Bronchial epithelial cell (primary cell): ENCODE results near the gene ANAPC7. TPM values are rescaled to one million over a fixed set of nuclear protein-coding genes. Genes with fewer than 3 reads are reported as not detected.

Source experiments
- DNase-seq: peaks from one replicate; pipeline ENCODE4 v3.0.0-alpha.2; 2010; ENCODE audit warnings: low read depth
- FAIRE-seq: peaks from 2 replicates; lab custom pipeline; 2011; peaks lifted over from hg19 to GRCh38; lab: Jason Lieb, UNC
- H3K27me3 ChIP-seq: 2 replicates; pipeline ENCODE4 v1.5.1; 2011; ENCODE audit warnings: low read length; ENCODE audit not compliant: control insufficient read depth, insufficient read depth
- H3K36me3 ChIP-seq: 2 replicates; pipeline ENCODE4 v1.5.1; 2011; ENCODE audit warnings: low read length; ENCODE audit not compliant: control insufficient read depth, insufficient read depth
- H3K4me3 ChIP-seq: 2 replicates; pipeline ENCODE4 v1.5.1; 2011; ENCODE audit warnings: mild to moderate bottlenecking, low read depth, low read length, control low read depth
- total RNA-seq: library from RNA; depleted of rRNA; stranded (reverse); fragments of >200 nt; gene quantifications from 2 replicates; pipeline ENCODE4 v1.2.1, GENCODE V29; 2014
- TF ChIP-seq, protein P1 (sequence below): IDR thresholded peaks from 2 replicates; pipeline ENCODE4 v1.5.1; 2011; ENCODE audit warnings: mild to moderate bottlenecking, moderate library complexity, low read length, control low read depth, inconsistent platforms; ENCODE audit not compliant: insufficient read depth, severe bottlenecking

ANAPC7 gene
- total RNA-seq, 1 donor from 2014 or later, result 36.1 TPM

GRCh38 chr12:110352401-110352800 lies 51.1 kb downstream of the ANAPC7 start:
- no peak for FAIRE-seq

GRCh38 chr12:110351119-110351518 lies 52.4 kb downstream of the ANAPC7 start:
- H3K36me3 ChIP-seq, result peaks cover 26% of the 10 kb centered on the region
- TF ChIP-seq, protein P1, sequence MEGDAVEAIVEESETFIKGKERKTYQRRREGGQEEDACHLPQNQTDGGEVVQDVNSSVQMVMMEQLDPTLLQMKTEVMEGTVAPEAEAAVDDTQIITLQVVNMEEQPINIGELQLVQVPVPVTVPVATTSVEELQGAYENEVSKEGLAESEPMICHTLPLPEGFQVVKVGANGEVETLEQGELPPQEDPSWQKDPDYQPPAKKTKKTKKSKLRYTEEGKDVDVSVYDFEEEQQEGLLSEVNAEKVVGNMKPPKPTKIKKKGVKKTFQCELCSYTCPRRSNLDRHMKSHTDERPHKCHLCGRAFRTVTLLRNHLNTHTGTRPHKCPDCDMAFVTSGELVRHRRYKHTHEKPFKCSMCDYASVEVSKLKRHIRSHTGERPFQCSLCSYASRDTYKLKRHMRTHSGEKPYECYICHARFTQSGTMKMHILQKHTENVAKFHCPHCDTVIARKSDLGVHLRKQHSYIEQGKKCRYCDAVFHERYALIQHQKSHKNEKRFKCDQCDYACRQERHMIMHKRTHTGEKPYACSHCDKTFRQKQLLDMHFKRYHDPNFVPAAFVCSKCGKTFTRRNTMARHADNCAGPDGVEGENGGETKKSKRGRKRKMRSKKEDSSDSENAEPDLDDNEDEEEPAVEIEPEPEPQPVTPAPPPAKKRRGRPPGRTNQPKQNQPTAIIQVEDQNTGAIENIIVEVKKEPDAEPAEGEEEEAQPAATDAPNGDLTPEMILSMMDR, result no peak
- H3K4me3 ChIP-seq, result no peak overlapping the region
- DNase-seq (no peak), FAIRE-seq (no peak)
- no peaks in the 10 kb centered on the region for H3K27me3 ChIP-seq

More at GRCh38 chr12:110352401-110352800, 51.1 kb downstream of the ANAPC7 start:
- H3K27me3 ChIP-seq, result no peaks in the 10 kb centered on the region
- TF ChIP-seq, protein P1, result no peak
- no peak for DNase-seq
- no peak overlapping the region for H3K4me3 ChIP-seq
- H3K36me3 ChIP-seq, result peaks cover 19% of the 10 kb centered on the region

GRCh38 chr12:110349514-110350151 lies 53.9 kb downstream of the ANAPC7 start:
- H3K36me3 ChIP-seq, result peaks cover 34% of the 10 kb centered on the region
- DNase-seq, result no peak

GRCh38 chr12:110349096-110349495 lies 54.4 kb downstream of the ANAPC7 start:
- DNase-seq, result no peak
- Histone ChIP-seq H3K4me3 (no peak overlapping the region), H3K36me3 (peaks cover 38% of the 10 kb centered on the region), H3K27me3 (no peaks in the 10 kb centered on the region)
- FAIRE-seq, result no peak
- TF ChIP-seq, protein P1, result no peak

More at GRCh38 chr12:110349514-110350151, 53.9 kb downstream of the ANAPC7 start:
- no peak for FAIRE-seq
- Histone ChIP-seq H3K4me3 (no peak overlapping the region), H3K27me3 (no peaks in the 10 kb centered on the region)
- TF ChIP-seq, protein P1, result no peak

DNA sequence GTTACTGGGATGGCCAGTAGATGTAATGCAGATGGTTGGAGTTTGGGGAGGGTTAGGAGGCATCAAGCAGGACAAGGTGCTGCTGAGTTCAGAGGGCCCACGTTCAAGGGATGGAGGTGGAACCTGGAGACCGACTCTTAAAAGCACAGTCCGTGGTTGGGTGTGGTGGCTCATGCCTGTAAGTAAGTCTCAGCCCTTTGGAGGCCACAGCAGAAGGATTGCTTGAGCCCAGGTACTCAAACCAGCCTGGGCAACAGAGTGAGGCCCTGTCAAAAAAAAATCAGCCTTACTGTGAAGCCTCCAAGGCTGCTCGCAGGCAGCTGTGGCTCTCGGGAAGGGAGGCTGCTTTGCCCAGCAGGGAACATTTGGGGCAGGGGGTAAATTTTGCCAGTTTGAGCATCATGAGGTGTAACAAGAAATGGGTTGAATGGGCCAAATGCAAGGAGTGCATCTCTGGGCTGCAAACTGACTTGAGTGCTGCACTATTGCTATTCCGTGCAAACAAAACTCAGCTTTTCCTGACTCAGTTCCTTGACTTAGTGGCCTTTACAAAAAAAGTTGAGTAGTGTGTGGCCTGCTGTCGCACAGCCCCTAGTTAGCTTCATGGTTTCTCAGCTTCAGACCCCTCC lies 55.0 kb downstream of the ANAPC7 start:
- TF ChIP-seq, protein P1, result no peak
- no peaks in the 10 kb centered on the region for H3K27me3 ChIP-seq
- FAIRE-seq (no peak), DNase-seq (no peak)
- peaks cover 41% of the 10 kb centered on the region for H3K36me3 ChIP-seq
- H3K4me3 ChIP-seq, result no peak overlapping the region

GRCh38 chr12:110347767-110348166 lies 55.7 kb downstream of the ANAPC7 start:
- DNase-seq (no peak), FAIRE-seq (no peak)
- TF ChIP-seq, protein P1, result no peak
- Histone ChIP-seq H3K27me3 (no peaks in the 10 kb centered on the region), H3K36me3 (peaks cover 44% of the 10 kb centered on the region), H3K4me3 (no peak overlapping the region)
